GM12878 (cell line): Measurements from ENCODE around the gene BRF1. TPM values are rescaled to one million over a fixed set of nuclear protein-coding genes. Genes with fewer than 3 reads are reported as not detected.
"Not testable (repeated sequence)": the region's sequence is repeated elsewhere in the genome, so short reads cannot be mapped to it uniquely, and the experiment has no call there.

Experiments
- ATAC-seq: fragments of 200-7000 bp; cut with Tn5 transposase; 3 replicates; pipeline ENCODE4 v1.9.1; 2020; ENCODE audit warnings: mild to moderate bottlenecking, moderate library complexity
- BruUV-seq: library from RNA; stranded (reverse); fragments of 400-500 nt; replicated peaks from 2 replicates; lab custom pipeline; 2021; lab: Mats Ljungman, UMichigan
- CTCF ChIA-PET: fragments of 300-600 bp; sonication (Branson Sonifier 250); formaldehyde crosslinking; extraction: SDS; loops from one replicate; lab custom pipeline; 2021; ENCODE audit warnings: inconsistent platforms; lab: Yijun Ruan, JAX
- POLR2A ChIA-PET: fragments of 350-600 bp; formaldehyde crosslinking; extraction: SDS; loops from one replicate; lab custom pipeline; 2021; ENCODE audit warnings: inconsistent platforms; lab: Charles Lee
- RAD21 ChIA-PET: fragments of 300-600 bp; sonication (Branson Sonifier 250); formaldehyde crosslinking; loops from one replicate; lab custom pipeline; 2023; ENCODE audit warnings: antibody characterized with exemption; ENCODE audit not compliant: unreplicated experiment; lab: Charles Lee
- SMC1A ChIA-PET: fragments of 300-600 bp; sonication (Branson Sonifier 250); formaldehyde crosslinking; loops from one replicate; lab custom pipeline; 2023; ENCODE audit not compliant: unreplicated experiment, uncharacterized antibody; lab: Charles Lee
- DNase-seq: peaks from one replicate; pipeline ENCODE4 v3.0.0-alpha.2; 2011; ENCODE audit warnings: low read depth, low spot score
- FAIRE-seq: peaks from 3 replicates; lab custom pipeline; 2011; peaks lifted over from hg19 to GRCh38; lab: Jason Lieb, UNC
- H2AFZ ChIP-seq: 2 replicates; pipeline ENCODE4 v1.6.0; 2011; ENCODE audit warnings: low read depth, low read length, control low read depth; ENCODE audit not compliant: control insufficient read depth
- H3K27ac ChIP-seq: 2 replicates; pipeline ENCODE4 v1.5.1; 2011; ENCODE audit warnings: control low read depth; ENCODE audit not compliant: control insufficient read depth, insufficient read depth
- H3K27me3 ChIP-seq, 2 experiments: replicated peaks in 1 of 2; 2 replicates each; pipeline versions ENCODE4 v1.6.0 to v1.6.1; 2011; ENCODE audit warnings: low read length in 1 of 2; ENCODE audit not compliant: control insufficient read depth in 2 of 2, insufficient read depth in 2 of 2
- H3K36me3 ChIP-seq, 2 experiments: 2 replicates each; pipeline ENCODE4 v1.5.1; 2011; ENCODE audit warnings: low read length in 1 of 2; ENCODE audit not compliant: control insufficient read depth in 2 of 2, insufficient read depth in 2 of 2
- H3K4me1 ChIP-seq: 2 replicates; pipeline ENCODE4 v1.6.1; 2011; ENCODE audit warnings: mild to moderate bottlenecking, low read length, moderate library complexity, mixed read lengths; ENCODE audit not compliant: control insufficient read depth, insufficient read depth
- H3K4me2 ChIP-seq: 2 replicates; pipeline ENCODE4 v1.6.0; 2011; ENCODE audit warnings: control low read depth; ENCODE audit not compliant: control insufficient read depth, insufficient read depth
- H3K4me3 ChIP-seq: fragments of 200-600 bp; sonication (generic); 2 replicates; pipeline ENCODE4 v1.5.1; 2016
- H3K79me2 ChIP-seq: 2 replicates; pipeline ENCODE4 v1.6.0; 2011; ENCODE audit warnings: low read length; ENCODE audit not compliant: control insufficient read depth, insufficient read depth
- H3K9ac ChIP-seq: 2 replicates; pipeline ENCODE4 v1.8.0; 2011; ENCODE audit warnings: low read length, control low read depth, mixed read lengths; ENCODE audit not compliant: control insufficient read depth, insufficient read depth
- H3K9me3 ChIP-seq: replicated peaks from 3 replicates; pipeline ENCODE4 v1.5.1; 2011; ENCODE audit warnings: mild to moderate bottlenecking, low read length; ENCODE audit not compliant: control insufficient read depth, insufficient read depth
- H4K20me1 ChIP-seq: 2 replicates; pipeline ENCODE4 v1.6.0; 2011; ENCODE audit not compliant: control insufficient read depth, insufficient read depth
- CBX3 ChIP-seq: fragments of 200-600 bp; sonication (generic); IDR thresholded peaks from 2 replicates; pipeline ENCODE4 v1.6.1; 2016; ENCODE audit warnings: low read depth, borderline replicate concordance
- CHD1 ChIP-seq: IDR thresholded peaks from 2 replicates; pipeline ENCODE4 v1.6.1; 2012; ENCODE audit warnings: low read depth, low read length, improper control_type of control experiment
- CREB1 ChIP-seq: IDR thresholded peaks from 2 replicates; pipeline ENCODE4 v1.6.1; 2012; ENCODE audit warnings: low read depth, mild to moderate bottlenecking, inconsistent platforms
- DPF2 ChIP-seq: fragments of 450-650 bp; IDR thresholded peaks from 2 replicates; pipeline ENCODE4 v1.6.1; 2017; ENCODE audit warnings: mild to moderate bottlenecking
- E2F4 ChIP-seq: IDR thresholded peaks from 2 replicates; pipeline ENCODE4 v1.6.1; 2012; ENCODE audit warnings: low read depth, low read length, improper control_type of control experiment
- GABPA ChIP-seq: IDR thresholded peaks from 2 replicates; pipeline ENCODE4 v1.6.1; 2014; ENCODE audit warnings: antibody characterized with exemption, low read depth, mild to moderate bottlenecking, inconsistent platforms
- HSF1 ChIP-seq: fragments of 150-350 bp; IDR thresholded peaks from 2 replicates; pipeline ENCODE4 v1.6.1; 2014; ENCODE audit warnings: mild to moderate bottlenecking, low read depth, low read length
- IRF4 ChIP-seq: IDR thresholded peaks from 2 replicates; pipeline ENCODE4 v1.6.1; 2011; ENCODE audit warnings: low read depth, low read length
- KAT2A ChIP-seq: conservative IDR thresholded peaks from 2 replicates; pipeline ENCODE4 v1.6.1; 2011; ENCODE audit warnings: low read depth, low read length; ENCODE audit not compliant: control insufficient read depth
- MEF2B ChIP-seq: fragments of 450-650 bp; IDR thresholded peaks from 2 replicates; pipeline ENCODE4 v1.6.1; 2018; ENCODE audit warnings: mild to moderate bottlenecking, moderate library complexity; ENCODE audit not compliant: partially characterized antibody, poor library complexity, severe bottlenecking
- PML ChIP-seq: IDR thresholded peaks from 2 replicates; pipeline ENCODE4 v1.6.1; 2012; ENCODE audit warnings: low read length, inconsistent platforms
- RAD51 ChIP-seq: fragments of 450-650 bp; IDR thresholded peaks from 2 replicates; pipeline ENCODE4 v1.6.1; 2016; ENCODE audit warnings: moderate library complexity, mild to moderate bottlenecking, inconsistent platforms
- RCOR1 ChIP-seq: conservative IDR thresholded peaks from 2 replicates; pipeline ENCODE4 v1.6.1; 2012; ENCODE audit warnings: low read depth, low read length, improper control_type of control experiment
- SMAD5 ChIP-seq: IDR thresholded peaks from 2 replicates; pipeline ENCODE4 v1.6.1; 2016; ENCODE audit warnings: antibody characterized with exemption, low read depth
- YBX1 ChIP-seq: fragments of 450-650 bp; IDR thresholded peaks from 2 replicates; pipeline ENCODE4 v1.6.1; 2016; ENCODE audit warnings: antibody characterized with exemption
- ZNF274 ChIP-seq: IDR thresholded peaks from one replicate; pipeline ENCODE4 v1.8.0; 2011; ENCODE audit not compliant: insufficient read length, insufficient read depth
- ZSCAN29 ChIP-seq: fragments of 450-650 bp; IDR thresholded peaks from 2 replicates; pipeline ENCODE4 v1.6.1; 2017; ENCODE audit warnings: mild to moderate bottlenecking, moderate library complexity
- WGBS: methylation state at CpG from one replicate; pipeline ENCODE4 v1.1.6; 2016; ENCODE audit warnings: low lambda C conversion rate; ENCODE audit not compliant: insufficient replicate concordance, insufficient coverage; ENCODE audit errors: missing lambda C conversion rate; 5-methylcytosine and 5-hydroxymethylcytosine counted together
- in situ Hi-C: fragments of 300-500 bp; cut with MboI; formaldehyde crosslinking; loops from 9 replicates; pipeline ENCODE4 v1.14.3; 2018; ENCODE audit warnings: mixed read lengths
- intact Hi-C: fragments of 100-400 bp; cut with micrococcal nuclease; formaldehyde crosslinking; loops from one replicate; pipeline ENCODE4 v1.14.2; 2022; ENCODE audit not compliant: unreplicated experiment
- polyA plus RNA-seq, 11 experiments: library from polyadenylated mRNA; depleted of rRNA in 4 of 11; unstranded in 6 of 11; stranded (reverse) in 5 of 11; fragments of >200 nt; fragmentation: Nextera tagmentation in 4 of 11; fragmentation: Illumina TruSeq in 1 of 11; extraction: Ambion mirVana in 4 of 11; extraction: Trizol in 1 of 11; gene quantifications; 1 replicate in 1 of 11; 2 replicates in 10 of 11; pipeline versions ENCODE4 v1.2.1 to v1.2.3, GENCODE V29; 2011 to 2016; ENCODE audit warnings: inconsistent platforms in 2 of 11, missing spikeins in 2 of 11, low read depth in 1 of 11
- total RNA-seq, 4 experiments: library from RNA; depleted of rRNA in 3 of 4; stranded (reverse); fragments of >200 nt in 3 of 4; fragmentation: Illumina TruSeq in 1 of 4; extraction: Trizol in 1 of 4; gene quantifications; 2 replicates each; pipeline versions ENCODE4 v1.2.1 to v1.2.3, GENCODE V29; 2013 to 2021

Gene BRF1
- total and polyA plus RNA-seq, 10 of the 15 experiments (the other 5 are each of a cell fraction or from before 2014, with no cell fraction given): 0.21 to 33.5 (median 10.7) TPM

- TF ChIP-seq RCOR1: no peak
- no peak for TF ChIP-seq RAD51
- no peak for TF ChIP-seq KAT2A
Observed at GRCh38 chr14:105304565-105304964, 3.8 kb upstream of the BRF1 start (continued).

GRCh38 chr14:105303949-105304348, 3.1 kb upstream of the BRF1 start:
- H3K27me3 ChIP-seq: no peaks in the 10 kb centered on the region; a peak in 1 of 4 replicates
- H2AFZ ChIP-seq: no peak overlapping the region
- intact Hi-C loops: no loop called here
- no peak for TF ChIP-seq YBX1
- no peak for TF ChIP-seq PML
- no peak for TF ChIP-seq ZSCAN29
- no peak for TF ChIP-seq GABPA
- no peak for TF ChIP-seq DPF2
- no peak for TF ChIP-seq SMAD5
- TF ChIP-seq HSF1: no peak
- TF ChIP-seq MEF2B: no peak
- TF ChIP-seq E2F4: no peak
- no peak for TF ChIP-seq CBX3
- no peak for TF ChIP-seq CREB1
- TF ChIP-seq CHD1: no peak
- no peak for TF ChIP-seq ZNF274
- TF ChIP-seq IRF4: no peak
- TF ChIP-seq, all 136 proteins: peak for 0
- Histone ChIP-seq H3K9ac (no peak overlapping the region), H3K4me3 (no peak overlapping the region), H3K27ac (no peak overlapping the region), H3K4me2 (no peak overlapping the region), H3K4me1 (no peaks in the 10 kb centered on the region), H3K9me3 (no peaks in the 10 kb centered on the region), H3K79me2 (peaks cover 15% of the 10 kb centered on the region), H4K20me1 (no peaks in the 10 kb centered on the region), H3K36me3 (no peaks in the 10 kb centered on the region)
- no TSS peak for BruUV-seq
- FAIRE-seq (no peak), ATAC-seq (no peak), DNase-seq (no peak)
- WGBS: 23% methylated on average over 6 of the region's 6 CpGs
- in situ Hi-C loops: no loop called here
- ChIA-PET CTCF (no interaction called here), POLR2A (no interaction called here), RAD21 (no interaction called here), SMC1A (no interaction called here)

- H3K4me1 ChIP-seq, H3K9ac ChIP-seq, H3K9me3 ChIP-seq, H3K4me2 ChIP-seq, H4K20me1 ChIP-seq, H2AFZ ChIP-seq, SMC1A ChIA-PET, in situ Hi-C loops, POLR2A ChIA-PET, ATAC-seq, DNase-seq, FAIRE-seq, H3K27ac ChIP-seq, H3K27me3 ChIP-seq, BruUV-seq, H3K36me3 ChIP-seq: not testable (repeated sequence)
- Histone ChIP-seq H3K4me3 (peak overlapping the region; percentile 62; the same call in 1 of the 2 replicates), H3K79me2 (peaks cover 26% of the 10 kb centered on the region)
- intact Hi-C loops: loop anchor here (1.0 kb wide), 1 partner anchor 188 kb away; no protein-coding TSS in a partner anchor
- ChIA-PET CTCF (interaction anchor here (1.5 kb wide), 2 partner anchors 9 to 50 kb away, joined by 4 read pairs; no protein-coding TSS in a partner anchor), RAD21 (interaction anchor here (0.9 to 2.2 kb wide), 2 partner anchors 12 to 188 kb away, joined by 5 to 13 read pairs; partner anchors contain the start of gene PACS2)
- 96% methylated on average over 9 of the region's 11 CpGs for WGBS
Observed at GRCh38 chr14:105301915-105302249, 1.1 kb upstream of the BRF1 start.
